Measurements from ENCODE around the gene CPED1. TPM values are rescaled to one million over a fixed set of nuclear protein-coding genes. Genes with fewer than 3 reads are reported as not detected.

Gene CPED1
- total and polyA plus RNA-seq, 10 of the 15 experiments (the other 5 are each of a cell fraction or from before 2014, with no cell fraction given), result 0.01 to 0.77 (median 0.10) TPM; not detected in 1

- TF ChIP-seq MEF2B (IDR thresholded peaks at IDR 0.05; ENCODE audit: partially characterized antibody, poor library complexity, severe bottlenecking) (peak; percentile 80), MLLT1 (IDR thresholded peaks at IDR 0.05) (no peak; the same call in 1 of the 2 replicates), MYB (IDR thresholded peaks at IDR 0.05; ENCODE audit: borderline replicate concordance, low read depth, low read length) (no peak), CBFB (IDR thresholded peaks at IDR 0.05; ENCODE audit: low read depth) (no peak), NR2F1 (conservative IDR thresholded peaks at IDR 0.05) (peak; percentile 76), DPF2 (IDR thresholded peaks at IDR 0.05) (peak; percentile 60), CEBPB (IDR thresholded peaks at IDR 0.05; ENCODE audit: borderline replicate concordance in 1 of 2, low read depth in 2 of 2, low read length in 2 of 2) (no peak), EED (IDR thresholded peaks at IDR 0.05; ENCODE audit: low read depth) (no peak), EGR1 (IDR thresholded peaks at IDR 0.05; ENCODE audit: borderline replicate concordance in 1 of 2, low read depth in 2 of 2, low read length in 2 of 2) (no peak), CHD4 (IDR thresholded peaks at IDR 0.05) (no peak), PKNOX1 (IDR thresholded peaks at IDR 0.05) (peak; percentile 91), ZNF207 (IDR thresholded peaks at IDR 0.05; ENCODE audit: borderline replicate concordance) (no peak), NFYA (IDR thresholded peaks at IDR 0.05; ENCODE audit: borderline replicate concordance, low read depth, low read length) (no peak), IKZF1 (conservative IDR thresholded peaks at IDR 0.05) (peak; percentile 73), SPI1 (IDR thresholded peaks at IDR 0.05; ENCODE audit: borderline replicate concordance, insufficient read depth, low read depth, low read length) (no peak), MYC (IDR thresholded peaks at IDR 0.05; ENCODE audit: insufficient read depth, insufficient read length, insufficient replicate concordance, low read length, severe bottlenecking) (no peak), HDGF (IDR thresholded peaks at IDR 0.05) (no peak), TARDBP (IDR thresholded peaks at IDR 0.05; ENCODE audit: borderline replicate concordance) (no peak), RUNX3 (IDR thresholded peaks at IDR 0.05; ENCODE audit: low read length) (peak; percentile 15; the same call in 1 of the 2 replicates), CHD1 (IDR thresholded peaks at IDR 0.05; ENCODE audit: low read depth, low read length) (no peak), RAD51 (IDR thresholded peaks at IDR 0.05) (peak; percentile 56; the same call in 1 of the 2 replicates), RFX5 (IDR thresholded peaks at IDR 0.05; ENCODE audit: low read depth, low read length) (no peak), SMARCA5 (IDR thresholded peaks at IDR 0.05) (no peak), FOXM1 (IDR thresholded peaks at IDR 0.05; ENCODE audit: low read depth, low read length) (no peak)
- TF ChIP-seq, protein P1, sequence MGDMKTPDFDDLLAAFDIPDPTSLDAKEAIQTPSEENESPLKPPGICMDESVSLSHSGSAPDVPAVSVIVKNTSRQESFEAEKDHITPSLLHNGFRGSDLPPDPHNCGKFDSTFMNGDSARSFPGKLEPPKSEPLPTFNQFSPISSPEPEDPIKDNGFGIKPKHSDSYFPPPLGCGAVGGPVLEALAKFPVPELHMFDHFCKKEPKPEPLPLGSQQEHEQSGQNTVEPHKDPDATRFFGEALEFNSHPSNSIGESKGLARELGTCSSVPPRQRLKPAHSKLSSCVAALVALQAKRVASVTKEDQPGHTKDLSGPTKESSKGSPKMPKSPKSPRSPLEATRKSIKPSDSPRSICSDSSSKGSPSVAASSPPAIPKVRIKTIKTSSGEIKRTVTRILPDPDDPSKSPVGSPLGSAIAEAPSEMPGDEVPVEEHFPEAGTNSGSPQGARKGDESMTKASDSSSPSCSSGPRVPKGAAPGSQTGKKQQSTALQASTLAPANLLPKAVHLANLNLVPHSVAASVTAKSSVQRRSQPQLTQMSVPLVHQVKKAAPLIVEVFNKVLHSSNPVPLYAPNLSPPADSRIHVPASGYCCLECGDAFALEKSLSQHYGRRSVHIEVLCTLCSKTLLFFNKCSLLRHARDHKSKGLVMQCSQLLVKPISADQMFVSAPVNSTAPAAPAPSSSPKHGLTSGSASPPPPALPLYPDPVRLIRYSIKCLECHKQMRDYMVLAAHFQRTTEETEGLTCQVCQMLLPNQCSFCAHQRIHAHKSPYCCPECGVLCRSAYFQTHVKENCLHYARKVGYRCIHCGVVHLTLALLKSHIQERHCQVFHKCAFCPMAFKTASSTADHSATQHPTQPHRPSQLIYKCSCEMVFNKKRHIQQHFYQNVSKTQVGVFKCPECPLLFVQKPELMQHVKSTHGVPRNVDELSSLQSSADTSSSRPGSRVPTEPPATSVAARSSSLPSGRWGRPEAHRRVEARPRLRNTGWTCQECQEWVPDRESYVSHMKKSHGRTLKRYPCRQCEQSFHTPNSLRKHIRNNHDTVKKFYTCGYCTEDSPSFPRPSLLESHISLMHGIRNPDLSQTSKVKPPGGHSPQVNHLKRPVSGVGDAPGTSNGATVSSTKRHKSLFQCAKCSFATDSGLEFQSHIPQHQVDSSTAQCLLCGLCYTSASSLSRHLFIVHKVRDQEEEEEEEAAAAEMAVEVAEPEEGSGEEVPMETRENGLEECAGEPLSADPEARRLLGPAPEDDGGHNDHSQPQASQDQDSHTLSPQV (IDR thresholded peaks at IDR 0.05), result no peak
Observed at GRCh38 chr7:121313793-121314676, 325.5 kb downstream of the CPED1 start (continued).
